Epidermal melanocyte (primary cell): ENCODE data around the gene PIH1D1.

Experiments used
- DNase-seq: peaks from one replicate; pipeline ENCODE4 v3.0.0; 2011; ENCODE audit warnings: low spot score; ENCODE audit not compliant: insufficient read length

The PIH1D1 gene

GRCh38 chr19:49436381-49437017, 15.1 kb downstream of the PIH1D1 start:
- DNase-seq, result peak; percentile 12

- DNase-seq, result peak; percentile 8
Measured at GRCh38 chr19:49435670-49436069, 15.9 kb downstream of the PIH1D1 start.

- peak; percentile 15 for DNase-seq
Measured at GRCh38 chr19:49434907-49435583, 16.6 kb downstream of the PIH1D1 start.

GRCh38 chr19:49433240-49433901, 18.2 kb downstream of the PIH1D1 start:
- peak; percentile 7 for DNase-seq

- peak; percentile 10 for DNase-seq
Measured at GRCh38 chr19:49432141-49433073, 19.2 kb downstream of the PIH1D1 start.

GRCh38 chr19:49431330-49431749, 20.3 kb downstream of the PIH1D1 start:
- DNase-seq, result no peak

- peak; percentile 9 for DNase-seq
Measured at GRCh38 chr19:49430678-49431329, 20.8 kb downstream of the PIH1D1 start.

GRCh38 chr19:49430172-49430677, 21.4 kb downstream of the PIH1D1 start:
- DNase-seq, result peak; percentile 17

- peak; percentile 8 for DNase-seq
Measured at GRCh38 chr19:49428547-49429451, 22.8 kb downstream of the PIH1D1 start.

- DNase-seq, result peak; percentile 22
Measured at GRCh38 chr19:49427855-49428546, 23.6 kb downstream of the PIH1D1 start.

GRCh38 chr19:49427339-49427738, 24.3 kb downstream of the PIH1D1 start:
- DNase-seq, result peak; percentile 1

GRCh38 chr19:49425922-49426592, 25.6 kb downstream of the PIH1D1 start:
- peak; percentile 19 for DNase-seq

GRCh38 chr19:49425178-49425577, 26.4 kb downstream of the PIH1D1 start, which contains the start of gene GFY:
Gene GFY (plus strand): TSS chr19:49425388. CDS start chr19:49426431, 1,043 bp downstream.
- DNase-seq, result no peak

- DNase-seq, result peak; percentile 14
Measured at GRCh38 chr19:49423985-49424303, 27.7 kb downstream of the PIH1D1 start.

- peak; percentile 2 for DNase-seq
Measured at GRCh38 chr19:49423071-49423984, 28.3 kb downstream of the PIH1D1 start, which contains the start of gene PTH2. Gene PTH2 (minus strand): TSS chr19:49423441. CDS start chr19:49423339, 102 bp downstream.

GRCh38 chr19:49422407-49423070, 29.1 kb downstream of the PIH1D1 start:
- DNase-seq, result peak; percentile 13

- no peak for DNase-seq
Measured at GRCh38 chr19:49421878-49422202, 29.8 kb downstream of the PIH1D1 start.
